Neuronal stem cell (in vitro differentiated cells): ENCODE data around the gene RWDD3.

Experiments
- DNase-seq: peaks from one replicate; pipeline ENCODE4 v3.0.0-alpha.2; 2013; ENCODE audit warnings: low spot score
- H2AFZ ChIP-seq: one replicate; pipeline ENCODE4 v1.6.1; 2013; ENCODE audit warnings: mild to moderate bottlenecking, low read length, inconsistent platforms
- H2AK5ac ChIP-seq: 2 replicates; pipeline ENCODE4 v1.6.1; 2013; ENCODE audit warnings: low read depth, mild to moderate bottlenecking, inconsistent platforms, low read length, moderate library complexity, mixed read lengths
- H2BK120ac ChIP-seq: 2 replicates; pipeline ENCODE4 v1.6.1; 2013; ENCODE audit warnings: low read depth, mild to moderate bottlenecking, inconsistent platforms, low read length, moderate library complexity, mixed read lengths
- H2BK12ac ChIP-seq: one replicate; pipeline ENCODE4 v1.6.1; 2013; ENCODE audit warnings: low read length, inconsistent platforms
- H2BK15ac ChIP-seq: 2 replicates; pipeline ENCODE4 v1.6.1; 2013; ENCODE audit warnings: mild to moderate bottlenecking, low read length, inconsistent platforms, mixed read lengths
- H2BK5ac ChIP-seq: one replicate; pipeline ENCODE4 v1.6.1; 2013; ENCODE audit warnings: inconsistent platforms, mild to moderate bottlenecking, low read length, moderate library complexity
- H3K14ac ChIP-seq: one replicate; pipeline ENCODE4 v1.6.1; 2013; ENCODE audit warnings: low read length, inconsistent platforms
- H3K18ac ChIP-seq: 2 replicates; pipeline ENCODE4 v1.6.1; 2013; ENCODE audit warnings: low read length, inconsistent platforms
- H3K23ac ChIP-seq: 2 replicates; pipeline ENCODE4 v1.6.1; 2013; ENCODE audit warnings: low read depth, mild to moderate bottlenecking, mixed read lengths, low read length, inconsistent platforms; ENCODE audit not compliant: poor library complexity
- H3K27ac ChIP-seq: replicated peaks from 3 replicates; pipeline ENCODE4 v1.5.1; 2013; ENCODE audit warnings: low read length, inconsistent platforms
- H3K27me3 ChIP-seq, 3 experiments: 2 replicates each; pipeline ENCODE4 v1.6.1; 2013; ENCODE audit warnings: low read length in 3 of 3, mild to moderate bottlenecking in 2 of 3, inconsistent platforms in 1 of 3, low read depth in 1 of 3, mixed read lengths in 1 of 3, moderate library complexity in 1 of 3; ENCODE audit not compliant: control insufficient read depth in 3 of 3, insufficient read depth in 3 of 3
- H3K36me3 ChIP-seq, 2 donors: replicated peaks in 1 of 2; 2 replicates each; pipeline ENCODE4 v1.6.1; 2013; ENCODE audit warnings: low read length in 2 of 2; ENCODE audit not compliant: control insufficient read depth in 2 of 2, insufficient read depth in 2 of 2
- H3K4ac ChIP-seq: 2 replicates; pipeline ENCODE4 v1.6.1; 2013; ENCODE audit warnings: inconsistent platforms, mild to moderate bottlenecking, low read length, moderate library complexity
- H3K4me1 ChIP-seq, 2 donors: 1 replicate in 1 of 2; 2 replicates in 1 of 2; pipeline ENCODE4 v1.6.1; 2013; ENCODE audit warnings: low read length in 2 of 2, low read depth in 1 of 2; ENCODE audit not compliant: control insufficient read depth in 2 of 2, insufficient read depth in 1 of 2
- H3K4me2 ChIP-seq: one replicate; pipeline ENCODE4 v1.6.1; 2013; ENCODE audit warnings: mild to moderate bottlenecking, low read length, inconsistent platforms; ENCODE audit not compliant: insufficient read depth, poor library complexity, severe bottlenecking
- H3K4me3 ChIP-seq, 2 donors: 2 replicates each; pipeline ENCODE4 v1.5.1; 2013; ENCODE audit warnings: low read length in 2 of 2, mild to moderate bottlenecking in 2 of 2, inconsistent platforms in 1 of 2, moderate library complexity in 1 of 2
- H3K79me1 ChIP-seq: one replicate; pipeline ENCODE4 v1.6.1; 2013; ENCODE audit warnings: low read depth, mild to moderate bottlenecking, inconsistent platforms, low read length, moderate library complexity
- H3K9ac ChIP-seq: one replicate; pipeline ENCODE4 v1.6.1; 2013; ENCODE audit warnings: mild to moderate bottlenecking, low read depth, low read length, inconsistent platforms; ENCODE audit not compliant: poor library complexity
- H3K9me3 ChIP-seq, 2 donors: replicated peaks in 1 of 2; 2 replicates each; pipeline versions ENCODE3 to v1.6.1; 2013; ENCODE audit warnings: low read length in 2 of 2, mild to moderate bottlenecking in 2 of 2, inconsistent platforms in 1 of 2, low read depth in 1 of 2, mixed read lengths in 1 of 2, moderate library complexity in 1 of 2; ENCODE audit not compliant: control insufficient read depth in 2 of 2, insufficient read depth in 1 of 2
- H4K8ac ChIP-seq: one replicate; pipeline ENCODE4 v1.6.1; 2013; ENCODE audit warnings: low read depth, mild to moderate bottlenecking, inconsistent platforms, low read length, moderate library complexity
- H4K91ac ChIP-seq: one replicate; pipeline ENCODE4 v1.6.1; 2013; ENCODE audit warnings: low read length, low read depth, mild to moderate bottlenecking, inconsistent platforms; ENCODE audit not compliant: poor library complexity
- WGBS, 2 donors: extraction: QIAGEN DNeasy Blood & Tissue Kit; methylation state at CpG; one replicate each; pipeline ENCODE4 v1.1.7; 2013; ENCODE audit warnings: missing lambda C conversion rate in 2 of 2, mixed read lengths in 1 of 2; ENCODE audit not compliant: insufficient read length in 2 of 2, insufficient replicate concordance in 1 of 2; ENCODE audit errors: extremely low coverage in 2 of 2; 5-methylcytosine and 5-hydroxymethylcytosine counted together

RWDD3 gene

DNA sequence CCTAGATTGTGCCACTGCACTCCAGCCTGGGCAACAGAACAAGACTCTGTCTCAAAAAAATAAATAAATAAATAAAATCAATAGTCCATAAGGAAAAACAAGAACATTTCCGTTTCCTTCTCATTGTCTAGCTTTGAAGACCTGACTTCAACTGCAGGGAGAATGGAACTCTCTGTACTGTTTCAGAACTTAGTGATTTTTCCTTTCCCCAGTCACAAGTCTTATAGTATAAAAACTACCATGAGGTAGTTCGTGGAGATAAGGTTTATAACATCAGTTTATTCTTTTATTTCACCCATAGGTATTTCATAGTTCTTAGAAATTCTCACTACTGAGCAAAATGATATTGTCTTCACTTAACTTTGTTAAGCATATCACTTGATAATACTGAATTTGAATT lies 11.4 kb upstream of the RWDD3 start:
- H2BK5ac ChIP-seq, result no peak overlapping the region
- H2BK15ac ChIP-seq, result no peak overlapping the region
- H3K79me1 ChIP-seq, result no peaks in the 10 kb centered on the region
- no peak overlapping the region for H4K8ac ChIP-seq
- no peak for DNase-seq
- H4K91ac ChIP-seq, result no peak overlapping the region
- no peak overlapping the region for H2BK12ac ChIP-seq
- H3K14ac ChIP-seq, result no peak overlapping the region
- H2AFZ ChIP-seq, result no peak overlapping the region
- H3K4me1 ChIP-seq, result peaks cover 0 to 1% of the 10 kb centered on the region in 2 donors
- no peak overlapping the region for H3K18ac ChIP-seq
- H3K9ac ChIP-seq, result no peak overlapping the region
- no peak overlapping the region for H3K4me2 ChIP-seq
- no peaks in the 10 kb centered on the region for H3K36me3 ChIP-seq
- no peaks in the 10 kb centered on the region for H3K9me3 ChIP-seq
- no peak overlapping the region for H3K27ac ChIP-seq
- H3K4me3 ChIP-seq, result no peak overlapping the region
- no peak overlapping the region for H3K4ac ChIP-seq
- H3K23ac ChIP-seq, result no peak overlapping the region
- H3K27me3 ChIP-seq, result no peaks in the 10 kb centered on the region
- no peak overlapping the region for H2AK5ac ChIP-seq
- WGBS, 2 donors, result no CpG with 5 or more reads among the region's 2 CpGs
- H2BK120ac ChIP-seq, result no peak overlapping the region

DNA sequence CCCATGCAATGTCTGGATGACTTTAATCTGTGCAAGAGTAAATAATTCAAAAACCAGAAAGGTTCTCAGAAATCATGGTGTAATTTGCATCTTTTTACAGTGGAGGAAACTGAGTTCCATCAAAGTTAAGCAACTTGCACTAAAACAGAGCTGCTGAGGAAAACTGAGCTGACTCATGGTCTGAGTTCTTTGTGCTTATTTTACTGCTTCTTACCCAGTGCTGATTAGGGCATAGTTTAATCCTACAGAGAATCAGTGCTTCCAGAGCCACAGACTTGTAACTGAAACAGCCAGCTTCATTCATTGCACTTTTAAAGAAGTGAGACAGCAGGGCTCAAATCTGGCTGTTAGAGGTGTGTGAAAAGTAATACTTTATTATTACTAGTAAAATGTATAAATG lies 10.9 kb upstream of the RWDD3 start:
- Histone ChIP-seq H3K9ac (no peak overlapping the region), H2AK5ac (no peak overlapping the region), H3K27me3 (no peaks in the 10 kb centered on the region), H3K36me3 (no peaks in the 10 kb centered on the region), H2AFZ (no peak overlapping the region), H3K4me3 (no peak overlapping the region), H4K8ac (no peak overlapping the region), H3K14ac (no peak overlapping the region), H3K27ac (no peak overlapping the region), H2BK5ac (no peak overlapping the region), H4K91ac (no peak overlapping the region), H3K23ac (no peak overlapping the region), H3K79me1 (no peaks in the 10 kb centered on the region), H3K4me1 (peaks cover 0 to 1% of the 10 kb centered on the region in 2 donors), H2BK120ac (no peak overlapping the region), H2BK15ac (no peak overlapping the region), H3K9me3 (no peaks in the 10 kb centered on the region), H3K4me2 (no peak overlapping the region), H2BK12ac (no peak overlapping the region), H3K4ac (no peak overlapping the region), H3K18ac (no peak overlapping the region)
- no peak for DNase-seq

- Histone ChIP-seq H3K27me3 (peaks cover 0 to 28% (median 0%) of the 10 kb centered on the region in 3 experiments), H2BK12ac (no peak overlapping the region), H3K4me3 (no peak overlapping the region), H3K14ac (no peak overlapping the region), H3K9ac (no peak overlapping the region), H3K18ac (no peak overlapping the region), H3K27ac (no peak overlapping the region), H3K23ac (no peak overlapping the region), H2BK15ac (no peak overlapping the region), H3K4me2 (no peak overlapping the region), H2AK5ac (no peak overlapping the region), H2BK5ac (no peak overlapping the region), H4K91ac (no peak overlapping the region), H4K8ac (no peak overlapping the region), H3K79me1 (no peaks in the 10 kb centered on the region), H3K9me3 (no peaks in the 10 kb centered on the region), H3K4me1 (peaks cover 0 to 1% of the 10 kb centered on the region in 2 donors), H2BK120ac (no peak overlapping the region), H3K36me3 (no peaks in the 10 kb centered on the region), H2AFZ (no peak overlapping the region), H3K4ac (no peak overlapping the region)
- DNase-seq, result no peak
- WGBS, 2 donors, result no CpG with 5 or more reads among the region's 3 CpGs
These were observed 7.0 kb upstream of the RWDD3 start for GRCh38 chr1:95226781-95227660.

- Histone ChIP-seq H3K4me1 (peaks cover 0 to 7% of the 10 kb centered on the region in 2 donors), H3K4me2 (no peak overlapping the region), H3K14ac (no peak overlapping the region), H3K4ac (no peak overlapping the region), H3K18ac (no peak overlapping the region), H2AK5ac (no peak overlapping the region), H3K23ac (no peak overlapping the region), H2BK12ac (no peak overlapping the region), H2AFZ (no peak overlapping the region), H3K36me3 (no peaks in the 10 kb centered on the region), H4K8ac (no peak overlapping the region), H3K27me3 (peaks cover 0 to 28% (median 0%) of the 10 kb centered on the region in 3 experiments), H2BK120ac (no peak overlapping the region), H3K9ac (no peak overlapping the region), H2BK5ac (no peak overlapping the region), H2BK15ac (no peak overlapping the region), H3K4me3 (no peak overlapping the region), H4K91ac (no peak overlapping the region), H3K27ac (no peak overlapping the region), H3K9me3 (no peaks in the 10 kb centered on the region), H3K79me1 (no peaks in the 10 kb centered on the region)
- DNase-seq, result no peak
- no CpG with 5 or more reads among the region's 5 CpGs for WGBS, 2 donors
These were observed 5.0 kb upstream of the RWDD3 start for GRCh38 chr1:95229037-95229436.
